Fibroblast of lung (primary cell): Measurements from ENCODE around the gene CHCHD10.

ENCODE experiments used
- EZH2 ChIP-seq: IDR thresholded peaks from 2 replicates; pipeline ENCODE4 v1.5.1; 2012; ENCODE audit warnings: low read length, control low read depth, mild to moderate bottlenecking; ENCODE audit errors: missing control alignments
- TF ChIP-seq, protein P1 (sequence below), 2 donors: IDR thresholded peaks in 1 of 2; conservative IDR thresholded peaks in 1 of 2; 1 replicate in 1 of 2; 2 replicates in 1 of 2; pipeline ENCODE4 v1.5.1; 2011 to 2012; ENCODE audit warnings: low read length in 2 of 2, control low read depth in 1 of 2, inconsistent platforms in 1 of 2, low read depth in 1 of 2, mild to moderate bottlenecking in 1 of 2

DNA sequence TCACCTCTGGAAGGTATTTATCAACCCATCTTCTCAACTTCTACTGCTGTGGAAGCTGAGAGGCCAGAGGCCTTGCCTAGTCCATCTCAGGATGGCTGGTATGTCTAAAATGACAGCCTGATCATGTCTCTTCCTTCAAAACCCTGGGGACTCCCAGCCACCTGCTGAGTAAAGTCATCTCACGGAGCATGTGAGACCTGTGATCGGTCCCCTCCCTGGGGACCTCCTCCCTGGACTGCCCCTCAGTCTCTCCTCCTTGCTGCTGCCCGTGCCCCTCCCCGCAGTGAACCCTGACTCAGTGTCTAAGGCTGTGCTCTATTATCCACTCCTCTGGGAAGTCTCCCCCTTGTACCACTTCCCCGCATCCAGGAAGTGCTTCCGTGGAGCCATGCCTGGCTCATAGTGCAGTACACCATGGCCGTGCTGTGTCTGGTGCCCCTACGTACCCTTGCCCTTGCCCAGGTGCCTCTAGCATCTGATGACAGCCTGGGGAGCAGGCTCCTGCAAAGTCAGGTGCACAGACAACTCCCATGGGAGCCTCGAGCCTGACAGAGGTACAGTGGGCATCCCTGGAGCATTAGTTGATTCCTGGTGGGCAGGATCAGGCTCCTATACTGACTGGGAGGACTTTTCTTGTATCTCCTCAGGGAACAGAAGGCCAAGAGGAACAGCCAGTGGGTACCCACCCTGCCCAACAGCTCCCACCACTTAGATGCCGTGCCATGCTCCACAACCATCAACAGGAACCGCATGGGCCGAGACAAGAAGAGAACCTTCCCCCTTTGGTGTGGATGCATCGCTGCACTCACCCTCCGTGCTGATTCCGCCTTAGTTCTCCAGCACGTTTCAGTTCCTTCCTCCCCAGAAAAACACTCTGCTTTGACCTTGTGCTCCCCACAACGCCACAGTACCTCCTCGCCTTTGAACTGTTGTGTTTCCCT, 32.8 kb upstream of the CHCHD10 start:
- TF ChIP-seq, protein P1, sequence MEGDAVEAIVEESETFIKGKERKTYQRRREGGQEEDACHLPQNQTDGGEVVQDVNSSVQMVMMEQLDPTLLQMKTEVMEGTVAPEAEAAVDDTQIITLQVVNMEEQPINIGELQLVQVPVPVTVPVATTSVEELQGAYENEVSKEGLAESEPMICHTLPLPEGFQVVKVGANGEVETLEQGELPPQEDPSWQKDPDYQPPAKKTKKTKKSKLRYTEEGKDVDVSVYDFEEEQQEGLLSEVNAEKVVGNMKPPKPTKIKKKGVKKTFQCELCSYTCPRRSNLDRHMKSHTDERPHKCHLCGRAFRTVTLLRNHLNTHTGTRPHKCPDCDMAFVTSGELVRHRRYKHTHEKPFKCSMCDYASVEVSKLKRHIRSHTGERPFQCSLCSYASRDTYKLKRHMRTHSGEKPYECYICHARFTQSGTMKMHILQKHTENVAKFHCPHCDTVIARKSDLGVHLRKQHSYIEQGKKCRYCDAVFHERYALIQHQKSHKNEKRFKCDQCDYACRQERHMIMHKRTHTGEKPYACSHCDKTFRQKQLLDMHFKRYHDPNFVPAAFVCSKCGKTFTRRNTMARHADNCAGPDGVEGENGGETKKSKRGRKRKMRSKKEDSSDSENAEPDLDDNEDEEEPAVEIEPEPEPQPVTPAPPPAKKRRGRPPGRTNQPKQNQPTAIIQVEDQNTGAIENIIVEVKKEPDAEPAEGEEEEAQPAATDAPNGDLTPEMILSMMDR (conservative IDR thresholded peaks at IDR 0.05 in 1 of 2, IDR thresholded peaks at IDR 0.05 in 1 of 2; ENCODE audit: low read depth in 1 of 2, low read length in 2 of 2), result no peak
- no peak for TF ChIP-seq EZH2
